Measurements from ENCODE around the gene IFNAR2.

GRCh38 chr21:33268737-33269441 lies 39.2 kb downstream of the IFNAR2 start:
- TF ChIP-seq CTCF (IDR thresholded peaks at IDR 0.05) (no peak), RAD21 (IDR thresholded peaks at IDR 0.05; ENCODE audit: low read length) (no peak)

Measured in SK-N-SH (cell line).